Measurements from ENCODE around the gene SELENOS. TPM values are rescaled to one million over a fixed set of nuclear protein-coding genes. Genes with fewer than 3 reads are reported as not detected.

The SELENOS gene
- total RNA-seq, 1 donor from 2014 or later = 48.9 TPM

DNA sequence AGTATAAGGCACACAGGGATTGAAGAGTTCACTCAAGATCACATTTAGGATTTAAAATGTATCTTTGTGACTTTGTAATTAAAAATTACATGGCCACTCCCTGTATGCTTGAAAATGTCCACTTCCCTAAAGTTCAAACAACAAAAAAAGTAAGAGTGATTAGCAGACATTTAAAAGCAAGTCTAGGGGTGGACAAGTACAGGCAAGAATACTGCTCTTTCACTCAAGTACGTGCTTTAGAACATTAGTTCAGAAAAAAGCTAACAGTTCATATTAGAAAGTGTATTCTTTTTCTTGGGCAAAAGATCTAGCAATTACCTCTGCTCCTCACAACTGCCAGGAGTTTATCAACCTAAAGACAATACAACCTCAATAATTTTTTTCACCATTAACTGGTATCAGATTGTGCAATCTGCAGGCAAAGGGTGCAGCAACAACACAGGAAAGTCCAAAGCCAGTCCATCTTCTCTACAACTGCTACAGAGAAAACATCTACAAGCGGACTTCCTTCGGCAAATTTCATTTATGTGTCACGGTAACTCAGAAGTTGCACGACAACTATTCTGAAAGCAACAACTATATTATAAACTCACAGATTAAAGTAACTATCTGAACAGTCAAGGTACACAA is 43.5 kb downstream of the SELENOS start:
- FAIRE-seq = no peak
- no peak for DNase-seq (ENCODE audit: low spot score in 2 of 2)

DNA sequence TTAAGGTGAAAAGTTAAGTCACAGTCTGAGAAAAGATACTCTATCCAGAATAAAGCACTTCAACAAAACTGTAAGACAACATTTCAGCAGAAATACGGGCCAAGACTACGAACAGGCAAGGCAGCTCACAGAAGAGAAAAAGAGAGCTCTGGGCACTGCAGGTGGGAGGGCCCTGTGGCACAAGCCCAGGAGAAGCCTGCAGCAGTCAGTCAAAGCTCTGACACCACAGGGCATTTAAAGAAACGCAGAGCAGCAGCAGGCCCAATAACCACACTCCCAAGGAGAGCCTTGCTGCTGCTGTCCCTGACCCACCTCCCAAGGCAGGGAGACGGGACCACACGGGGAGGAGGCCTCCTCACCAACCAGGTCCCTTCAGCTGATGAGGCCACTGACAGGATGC is 44.6 kb downstream of the SELENOS start:
- DNase-seq (ENCODE audit: low spot score in 2 of 2) = no peak
- FAIRE-seq = no peak

DNA sequence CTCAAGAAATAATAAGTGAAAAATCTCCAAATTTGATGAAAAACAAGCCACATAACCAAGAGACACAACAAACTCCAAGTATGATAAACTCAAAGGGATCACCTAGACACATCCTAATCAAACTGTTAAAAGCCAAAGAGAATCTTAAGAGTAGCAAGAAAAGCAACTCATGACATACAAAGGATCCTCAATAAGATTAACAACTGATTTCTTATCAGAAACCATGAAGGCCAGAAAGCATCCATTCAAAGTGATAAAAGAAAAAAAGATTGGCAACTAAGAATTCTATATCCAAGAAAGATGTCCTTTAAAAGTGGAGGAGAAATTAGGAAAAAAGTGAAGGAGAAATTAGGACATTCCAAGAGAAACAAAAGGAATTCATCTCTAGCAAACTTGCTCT is 49.0 kb downstream of the SELENOS start:
- no peak for DNase-seq (ENCODE audit: low spot score in 2 of 2)
- no peak for FAIRE-seq

DNA sequence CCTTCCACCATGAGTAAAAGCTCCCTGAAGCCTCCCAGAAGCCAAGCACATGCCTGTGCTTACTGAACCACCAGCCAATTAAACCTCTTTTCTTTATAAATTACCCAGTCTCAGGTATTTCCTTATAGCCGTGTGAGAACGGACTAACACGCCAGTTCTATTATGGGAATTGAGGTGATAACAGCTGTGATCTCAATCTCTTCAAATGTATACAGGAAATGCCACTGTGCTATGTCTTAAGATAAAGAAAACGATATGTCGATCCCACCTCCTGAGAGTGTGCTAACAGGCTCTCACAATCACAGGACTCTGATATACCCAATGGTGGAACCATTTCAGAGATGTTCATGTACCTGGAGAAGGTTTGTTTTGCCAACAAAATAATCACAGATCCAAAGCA is 51.6 kb downstream of the SELENOS start:
- FAIRE-seq (no peak), DNase-seq (ENCODE audit: low spot score in 2 of 2) (no peak)

Other genes starting within 250 kb of the SELENOS start
- gene CHSY1, start 25.4 kb downstream of the SELENOS start, total RNA-seq = 22.8 TPM
- gene SNRPA1, start 17.8 kb upstream of the SELENOS start, total RNA-seq = 13.9 TPM
- gene PCSK6, start 212.2 kb upstream of the SELENOS start, total RNA-seq = 18.3 TPM

All from frontal cortex (tissue), 4 donors.